ENCODE data around the gene SBNO1. TPM values are rescaled to one million over a fixed set of nuclear protein-coding genes. Genes with fewer than 3 reads are reported as not detected.

Gene SBNO1
- total RNA-seq, 4 donors from 2014 or later = 18.6 to 26.4 (median 20.6) TPM

DNA sequence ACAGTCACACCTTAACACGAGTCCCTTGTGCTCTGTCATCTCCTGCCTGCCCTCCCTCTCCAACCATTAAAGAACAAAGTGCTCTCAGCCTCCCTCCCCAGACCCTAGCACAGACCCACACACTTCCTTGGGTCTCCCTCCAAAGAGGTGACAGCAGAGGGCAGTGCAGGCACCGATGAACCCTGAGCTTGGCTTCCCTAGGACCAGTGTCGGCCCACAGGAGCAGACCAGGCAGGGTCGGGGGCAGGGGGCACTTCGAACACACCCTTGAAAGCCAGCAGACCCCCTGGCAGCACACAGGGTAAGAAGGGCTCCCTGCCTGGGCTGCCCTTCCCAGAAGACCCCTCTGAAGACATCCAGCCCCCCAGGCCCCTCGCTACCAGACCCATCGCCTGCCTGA lies 100.0 kb downstream of the SBNO1 start:
- ATAC-seq (ENCODE audit: low FRiP score) (no peak), DNase-seq (ENCODE audit: low spot score) (no peak)
- no peak for TF ChIP-seq CTCF (IDR thresholded peaks at IDR 0.05)

DNA sequence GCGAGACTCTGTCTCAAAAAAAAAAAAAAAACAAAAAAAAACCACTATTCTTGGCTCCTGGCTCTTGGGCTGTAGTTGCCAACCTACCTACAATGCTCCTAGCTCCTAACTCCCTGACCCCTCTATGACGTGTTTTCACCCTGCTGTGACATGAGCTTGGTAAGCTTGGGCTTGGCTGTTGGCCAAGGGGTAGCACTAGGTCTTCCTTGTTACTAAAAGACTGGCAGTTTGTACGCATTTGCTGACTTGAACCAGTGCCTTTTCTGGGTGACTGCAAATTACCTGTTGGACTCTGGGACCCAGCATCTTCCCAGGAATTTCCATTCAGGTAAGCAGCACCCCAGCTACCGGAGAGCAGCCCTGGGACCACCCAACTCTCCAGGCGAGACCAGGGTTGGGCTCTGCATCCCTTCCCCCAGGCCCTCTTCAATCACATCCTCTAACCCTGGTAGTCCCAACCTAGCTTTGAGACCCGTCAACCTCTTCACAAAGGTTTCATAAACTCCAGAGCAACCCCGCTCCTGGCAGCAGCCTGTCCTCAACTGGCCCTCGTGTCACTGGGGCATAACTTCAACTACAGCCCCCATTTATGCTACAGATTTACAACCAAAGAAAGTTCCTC lies 101.3 kb downstream of the SBNO1 start:
- TF ChIP-seq CTCF (IDR thresholded peaks at IDR 0.05) = no peak
- ATAC-seq (ENCODE audit: low FRiP score) = no peak
- DNase-seq (ENCODE audit: low spot score) = no peak

DNA sequence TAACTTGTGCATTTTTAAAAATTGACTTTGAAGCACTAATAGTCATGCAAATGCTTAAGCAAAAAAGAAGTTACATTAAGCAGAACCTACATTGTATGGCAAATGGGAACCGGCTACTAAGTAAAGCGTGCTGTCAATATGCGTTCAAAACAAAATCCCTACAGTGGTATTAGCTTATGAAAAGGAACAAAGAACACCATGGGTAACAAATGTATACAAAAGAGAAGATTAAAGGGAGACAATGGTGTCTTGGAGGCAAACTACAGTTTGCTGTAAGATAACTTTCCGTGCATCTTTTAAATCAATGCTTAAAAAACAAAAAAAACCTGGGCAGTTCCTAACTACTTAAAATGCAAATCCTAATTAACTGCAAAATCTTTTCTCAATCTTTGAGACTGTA lies 103.5 kb downstream of the SBNO1 start:
- DNase-seq (ENCODE audit: low spot score) = no peak
- TF ChIP-seq CTCF (IDR thresholded peaks at IDR 0.05) = no peak
- no peak for ATAC-seq (ENCODE audit: low FRiP score)

- ATAC-seq (ENCODE audit: low FRiP score) = no peak
- TF ChIP-seq CTCF (IDR thresholded peaks at IDR 0.05) = no peak
- DNase-seq (ENCODE audit: low spot score) = no peak
Observed at GRCh38 chr12:123260081-123260480, 104.6 kb downstream of the SBNO1 start.

- DNase-seq (ENCODE audit: low spot score) = no peak
- no peak for ATAC-seq (ENCODE audit: low FRiP score)
- TF ChIP-seq CTCF (IDR thresholded peaks at IDR 0.05) = no peak
Observed at GRCh38 chr12:123258593-123258992, 106.1 kb downstream of the SBNO1 start.

DNA sequence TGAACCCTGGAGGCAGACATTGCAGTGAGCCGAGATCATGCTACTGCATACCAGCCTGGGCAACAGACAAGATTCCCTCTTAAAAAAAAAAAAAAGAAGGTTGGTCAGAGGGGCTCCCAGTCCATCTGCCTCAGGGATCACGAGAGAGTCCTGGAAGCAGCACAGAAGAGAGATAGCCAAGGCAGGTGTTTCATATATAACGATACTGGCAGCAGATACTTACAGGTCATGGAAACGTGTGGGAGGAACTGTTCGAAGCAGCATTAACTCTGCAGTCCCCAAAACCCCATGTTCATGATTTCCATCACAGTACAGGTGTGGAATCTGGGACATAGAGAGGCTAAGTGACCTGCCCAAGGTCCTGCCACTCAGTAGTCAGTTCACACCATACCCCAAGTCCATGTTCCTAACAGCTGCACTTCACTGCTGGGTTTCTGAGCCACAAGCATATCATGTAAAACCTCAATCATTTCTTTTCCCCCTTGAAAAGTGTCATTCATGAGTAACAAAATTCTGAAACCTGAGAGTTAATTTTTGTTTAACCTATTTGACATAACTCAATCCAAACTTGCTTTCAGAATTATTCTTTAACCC lies 109.7 kb downstream of the SBNO1 start:
- ATAC-seq (ENCODE audit: low FRiP score) (no peak), DNase-seq (ENCODE audit: low spot score) (no peak)
- no peak for TF ChIP-seq CTCF (IDR thresholded peaks at IDR 0.05)

Data from omental fat pad (tissue), 4 donors.